ENCODE data around the gene AMH.

GRCh38 chr19:2296141-2296540 is 47.0 kb downstream of the AMH start:
- TF ChIP-seq CTCF (IDR thresholded peaks at IDR 0.05 in 8 of 11, conservative IDR thresholded peaks at IDR 0.05 in 3 of 11) (no peak), POLR2A (IDR thresholded peaks at IDR 0.05) (no peak)

Measured in spleen (tissue), 7 donors.